ENCODE measurements around the gene GEN1.

DNA sequence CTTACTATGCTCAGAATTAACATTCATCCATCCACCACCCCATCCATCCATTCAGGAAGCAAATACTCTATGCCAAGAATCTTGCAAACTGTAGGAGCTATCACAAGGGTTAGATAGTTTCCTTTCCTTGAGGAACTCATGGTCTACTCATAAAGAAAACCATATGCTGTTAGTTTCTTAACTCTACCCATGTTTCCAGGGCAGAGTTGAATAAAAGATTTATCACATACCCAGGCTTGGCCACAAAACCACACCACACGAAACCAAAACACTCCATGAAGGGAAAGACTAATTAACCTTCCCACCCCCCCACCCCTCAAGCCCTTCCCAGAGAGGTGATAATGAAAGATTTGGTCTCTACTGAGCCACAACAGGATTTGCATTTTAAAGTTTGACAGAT, 38.6 kb downstream of the GEN1 start:
- TF ChIP-seq CTCF (IDR thresholded peaks at IDR 0.05; ENCODE audit: insufficient read depth, low read length, poor library complexity, severe bottlenecking) (no peak), EZH2phosphoT487 (conservative IDR thresholded peaks at IDR 0.05; ENCODE audit: low read length) (no peak)
